ENCODE results near the gene CRIM1.

Gene CRIM1

GRCh38 chr2:36554531-36554930 lies 199.0 kb downstream of the CRIM1 start:
- DNase-seq (ENCODE audit: low spot score): no peak

DNA sequence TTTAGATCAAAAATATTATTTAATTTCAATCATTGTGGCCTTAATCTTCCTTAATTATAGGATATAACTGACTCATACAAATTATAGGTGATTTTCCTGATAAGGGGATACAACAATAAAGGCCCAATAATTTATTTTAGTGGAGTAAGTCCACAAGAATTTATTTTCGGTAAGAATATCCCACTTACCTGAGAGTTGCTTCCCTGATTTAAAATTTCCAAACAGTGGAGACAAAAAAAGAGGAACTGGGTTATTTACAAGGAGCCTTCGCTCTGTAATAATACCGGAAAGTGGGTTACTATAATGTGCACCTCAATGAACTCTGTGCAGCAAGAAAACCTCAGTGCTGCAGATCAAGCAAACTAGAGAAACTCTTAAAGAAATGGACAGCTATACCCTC lies 200.2 kb downstream of the CRIM1 start:
- DNase-seq (ENCODE audit: low spot score): no peak

DNA sequence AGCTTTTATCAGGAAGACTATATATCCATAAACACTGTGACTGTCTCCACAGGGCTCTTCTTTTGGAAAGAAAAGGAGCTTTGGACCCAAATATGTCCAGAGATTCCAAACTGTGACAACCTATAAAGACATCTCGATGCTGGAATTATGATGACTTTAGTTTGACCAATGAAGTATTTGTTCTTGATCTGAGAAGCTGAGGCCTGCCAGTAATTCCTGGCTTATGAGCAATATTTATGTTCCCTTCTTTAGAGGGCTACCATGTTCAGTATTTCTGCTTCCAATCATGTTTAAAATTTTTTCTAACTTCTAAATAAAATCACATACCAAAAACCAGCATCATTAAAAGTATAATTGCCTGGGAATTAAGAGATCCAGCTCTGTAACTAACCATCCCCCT lies 201.3 kb downstream of the CRIM1 start:
- no peak for DNase-seq (ENCODE audit: low spot score)

DNA sequence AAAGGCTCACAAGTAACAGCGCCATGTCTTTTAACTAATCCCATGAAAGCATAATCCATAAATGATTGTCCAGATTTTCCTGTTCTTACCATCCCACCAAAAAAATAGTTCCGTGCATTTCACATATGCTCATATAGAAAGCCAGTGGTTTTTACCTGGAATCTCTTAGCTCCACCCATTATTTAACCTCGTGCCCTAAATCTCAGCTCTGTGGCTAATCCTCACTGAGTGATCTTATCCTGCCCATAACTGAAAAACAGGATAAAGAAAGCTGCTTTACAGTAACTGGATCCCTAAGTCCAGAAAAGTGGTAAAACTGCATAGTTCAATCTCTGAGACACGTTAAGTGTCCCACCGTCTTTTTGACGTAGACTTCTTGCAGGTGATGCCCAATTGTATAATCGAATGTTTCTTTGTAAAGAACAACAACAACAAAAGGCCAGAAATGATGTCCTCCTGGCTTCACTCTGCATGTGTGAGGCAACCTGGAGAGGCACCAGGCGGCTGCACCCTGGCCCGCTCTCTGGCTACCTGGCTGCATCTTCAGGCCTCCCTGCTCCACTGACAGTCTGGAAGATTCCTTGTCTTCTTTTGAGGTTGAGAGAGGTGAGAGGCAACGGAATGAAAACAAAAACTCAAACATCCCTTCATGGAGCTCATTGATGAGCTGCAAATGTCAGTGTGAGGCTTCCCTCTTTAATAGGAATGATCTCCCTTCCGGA lies 203.8 kb downstream of the CRIM1 start:
- no peak for DNase-seq (ENCODE audit: low spot score)

- DNase-seq (ENCODE audit: low spot score): no peak
Observed at GRCh38 chr2:36560726-36561125, 205.1 kb downstream of the CRIM1 start.

DNA sequence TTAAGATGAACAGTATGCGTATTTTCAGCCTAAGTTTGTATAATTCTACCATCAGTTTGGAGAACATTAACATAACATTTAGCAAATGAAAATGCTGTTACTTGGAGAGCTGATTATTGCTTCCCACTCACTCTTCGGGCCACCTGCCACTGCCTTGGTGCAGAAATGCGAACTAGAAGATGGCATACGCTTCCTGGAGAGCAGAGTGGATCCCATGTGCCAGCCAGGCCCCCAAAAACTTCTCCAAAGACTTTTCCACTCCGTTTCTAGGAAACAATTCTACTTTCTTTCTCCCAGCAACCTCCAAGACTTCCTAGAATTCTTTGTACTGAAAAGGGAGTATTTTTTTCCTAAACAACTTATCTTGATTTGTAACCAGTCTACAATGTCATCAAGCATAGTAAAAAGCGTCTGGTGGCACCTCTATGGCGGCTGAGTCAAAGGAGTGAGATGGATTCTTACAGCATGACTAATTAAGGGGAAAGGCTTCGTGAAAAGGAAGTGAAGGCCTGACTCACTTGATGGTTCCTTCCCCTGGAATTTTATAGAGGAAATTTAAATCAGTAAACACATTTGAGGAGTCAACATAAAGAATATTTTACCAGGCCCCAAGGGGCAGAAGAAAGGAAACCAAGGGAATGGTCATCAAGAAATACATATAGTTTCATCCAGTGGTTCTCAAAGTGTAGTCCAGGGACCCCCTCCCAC lies 205.8 kb downstream of the CRIM1 start:
- DNase-seq (ENCODE audit: low spot score): peak; percentile 85

DNA sequence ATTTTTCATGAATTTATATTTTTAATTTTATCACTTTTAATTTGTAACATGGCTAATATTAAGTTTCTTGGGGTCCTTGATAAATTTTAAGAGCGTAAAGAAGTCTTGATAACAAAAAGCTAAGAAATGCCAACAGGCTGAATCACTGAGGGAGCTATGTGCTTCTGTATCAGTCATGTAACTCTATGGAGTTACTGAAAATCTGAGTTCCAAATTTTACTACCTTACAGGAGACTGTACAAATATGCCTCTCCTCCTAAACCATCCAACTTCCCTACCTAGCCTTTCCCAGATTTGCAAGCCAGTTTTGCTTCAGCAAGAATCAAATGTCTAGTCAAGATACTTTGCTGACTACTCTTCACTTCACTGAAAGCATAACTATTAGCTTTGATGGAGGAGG lies 206.7 kb downstream of the CRIM1 start:
- DNase-seq (ENCODE audit: low spot score): no peak

- no peak for DNase-seq (ENCODE audit: low spot score)
Observed at GRCh38 chr2:36562973-36563532, 207.5 kb downstream of the CRIM1 start.

- no peak for DNase-seq (ENCODE audit: low spot score)
Observed at GRCh38 chr2:36564377-36564930, 208.9 kb downstream of the CRIM1 start.

GRCh38 chr2:36565712-36566111 lies 210.1 kb downstream of the CRIM1 start:
- DNase-seq (ENCODE audit: low spot score): no peak

DNA sequence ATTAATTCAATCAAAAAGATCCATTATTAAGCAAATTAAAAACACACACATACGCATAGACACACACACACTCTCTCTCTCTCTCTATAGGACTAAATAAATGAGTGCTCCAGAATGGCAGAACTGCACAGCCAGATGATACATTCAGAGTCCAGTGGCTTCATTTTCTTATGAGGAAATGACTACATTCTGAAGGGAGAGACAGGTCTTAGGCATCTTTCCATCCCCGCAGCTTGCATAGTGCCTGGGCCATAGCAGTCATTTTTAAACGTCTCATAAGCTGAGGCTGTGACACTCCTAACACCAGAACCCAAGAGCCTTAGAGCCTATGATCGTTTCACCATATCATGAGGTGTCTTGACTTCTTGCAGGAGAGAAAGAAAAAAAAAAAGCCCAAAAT lies 211.3 kb downstream of the CRIM1 start:
- no peak for DNase-seq (ENCODE audit: low spot score)

DNA sequence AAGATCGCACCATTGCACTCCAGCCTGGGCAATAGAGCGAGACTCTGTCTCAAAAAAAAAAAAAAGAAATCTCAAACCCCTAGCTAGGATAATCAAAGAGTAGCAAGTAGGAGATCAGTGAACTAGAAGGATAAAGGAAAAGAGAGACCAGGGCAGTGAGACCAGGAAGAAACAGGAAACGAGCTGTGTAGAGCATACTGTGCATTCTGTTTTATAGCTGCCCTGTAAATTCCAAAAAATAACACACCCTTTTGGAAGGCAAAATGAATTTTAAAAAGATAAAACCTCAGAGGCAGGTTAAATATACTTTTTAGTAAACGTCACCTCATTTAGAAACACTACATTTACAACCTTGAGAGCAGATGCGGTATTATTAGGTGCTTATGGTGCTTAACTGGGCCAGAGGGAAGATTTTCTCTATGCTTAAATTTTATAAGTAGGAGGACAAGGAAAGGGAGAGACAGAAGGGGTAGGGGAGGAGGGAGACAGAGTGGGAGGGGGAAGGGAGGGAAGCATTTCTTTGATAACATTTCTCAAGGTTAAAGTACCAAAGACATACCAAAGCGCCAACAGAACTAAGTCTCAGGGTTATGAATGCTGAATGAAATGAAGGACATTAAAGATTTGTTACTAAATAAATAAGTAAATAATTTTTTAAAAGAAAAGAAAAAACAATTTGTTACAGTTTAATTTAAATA lies 212.3 kb downstream of the CRIM1 start:
- DNase-seq (ENCODE audit: low spot score): no peak

DNA sequence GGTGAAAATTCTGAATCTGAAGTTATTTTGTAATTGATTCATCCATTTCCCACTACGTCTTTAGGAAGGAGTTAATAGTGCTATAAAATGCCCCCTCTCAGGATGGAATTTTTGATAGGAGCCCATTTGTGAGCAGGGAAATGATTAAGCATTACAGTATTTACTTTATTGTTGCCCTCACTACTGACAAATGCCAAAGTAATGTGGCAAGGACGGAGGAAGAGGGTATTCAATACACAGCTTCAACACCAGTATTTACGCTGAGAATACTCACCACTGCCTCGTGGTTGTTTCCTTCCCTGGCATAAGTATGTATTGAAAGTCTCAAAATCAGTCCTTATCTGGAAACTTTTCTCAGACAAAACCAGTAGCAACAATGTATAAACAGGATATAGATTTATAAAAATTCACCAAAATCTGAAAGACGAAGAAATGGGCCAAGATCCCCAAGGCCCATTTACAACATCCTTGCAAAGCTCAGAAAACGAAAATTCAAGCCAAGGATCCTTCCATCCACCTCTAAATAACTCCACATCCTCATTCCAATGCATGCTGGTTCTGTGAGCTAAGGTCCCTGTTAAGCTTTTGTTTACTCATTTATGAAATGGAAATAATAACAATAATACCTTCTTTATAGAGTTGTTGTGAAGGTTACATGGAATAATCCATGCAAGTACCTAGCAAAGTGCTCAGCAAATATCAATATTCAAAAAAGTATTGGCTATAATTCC lies 213.1 kb downstream of the CRIM1 start:
- DNase-seq (ENCODE audit: low spot score): no peak

DNA sequence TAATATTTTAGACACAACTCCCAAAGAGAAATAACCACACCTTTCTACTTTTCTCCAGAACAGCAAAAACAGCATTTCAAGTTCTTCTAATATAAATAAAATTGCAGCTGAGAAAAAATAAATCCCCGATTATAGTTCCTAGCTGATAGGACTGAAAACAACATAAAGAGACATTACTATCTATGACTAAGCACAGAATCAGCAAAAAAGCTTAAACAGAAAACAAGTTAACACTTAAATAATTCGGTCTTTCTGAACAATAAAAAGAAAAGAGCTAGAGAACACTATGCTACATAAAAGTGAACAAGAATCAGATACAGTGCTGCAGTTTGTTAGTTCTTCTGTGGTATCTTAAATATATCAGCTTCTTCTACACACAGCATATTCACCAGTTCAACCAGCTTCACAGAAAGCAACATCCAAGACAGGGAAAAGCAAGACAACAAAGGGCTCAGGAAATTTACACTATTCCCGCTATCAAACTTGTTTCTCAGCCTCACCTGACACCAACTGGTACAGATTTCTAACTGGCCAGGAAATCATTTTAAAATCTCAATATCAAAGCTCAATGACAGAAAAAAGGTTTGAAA lies 213.8 kb downstream of the CRIM1 start:
- no peak for DNase-seq (ENCODE audit: low spot score)

- no peak for DNase-seq (ENCODE audit: low spot score)
Observed at GRCh38 chr2:36570416-36570815, 214.8 kb downstream of the CRIM1 start.

- no peak for DNase-seq (ENCODE audit: low spot score)
Observed at GRCh38 chr2:36572054-36572718, 216.6 kb downstream of the CRIM1 start.

- no peak for DNase-seq (ENCODE audit: low spot score)
Observed at GRCh38 chr2:36572719-36573059, 217.1 kb downstream of the CRIM1 start.

DNA sequence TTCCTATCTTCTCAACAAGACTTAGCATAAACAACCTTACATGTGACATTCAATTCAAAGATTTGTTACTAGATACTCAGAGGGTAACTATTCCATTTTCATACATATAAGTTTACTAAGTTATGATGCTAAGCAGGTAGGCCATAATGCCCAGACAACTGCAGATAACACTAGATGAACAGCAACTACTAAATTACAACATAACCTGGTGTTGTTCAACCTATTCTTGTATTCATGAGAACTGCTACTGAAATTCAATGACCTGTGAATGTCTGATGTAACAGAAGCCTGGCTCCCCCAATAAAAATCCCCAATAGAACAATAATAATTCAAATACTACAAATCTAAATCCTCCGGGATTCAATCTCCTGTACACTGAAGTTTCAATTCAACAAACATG lies 217.6 kb downstream of the CRIM1 start:
- DNase-seq (ENCODE audit: low spot score): no peak

GRCh38 chr2:36574560-36574959 lies 219.0 kb downstream of the CRIM1 start:
- no peak for DNase-seq (ENCODE audit: low spot score)

- no peak for DNase-seq (ENCODE audit: low spot score)
Observed at GRCh38 chr2:36577884-36578283, 222.3 kb downstream of the CRIM1 start.

Data from SW480 (cell line).